Fibroblast of lung (primary cell): ENCODE results near the gene CRYAA. TPM values are rescaled to one million over a fixed set of nuclear protein-coding genes. Genes with fewer than 3 reads are reported as not detected.

ENCODE experiments used
- DNase-seq, 2 donors: peaks; one replicate each; pipeline versions ENCODE4 v3.0.0 to v3.0.0-alpha.2; 2010; ENCODE audit warnings: low read depth in 2 of 2
- H2AFZ ChIP-seq: 2 replicates; pipeline ENCODE4 v1.5.1; 2012; ENCODE audit warnings: low read length, control low read depth, inconsistent platforms
- H3K27ac ChIP-seq: 2 replicates; pipeline ENCODE4 v1.5.1; 2011; ENCODE audit warnings: low read length, control low read depth; ENCODE audit not compliant: insufficient read depth
- H3K27me3 ChIP-seq: 2 replicates; pipeline ENCODE4 v1.5.1; 2011; ENCODE audit warnings: mild to moderate bottlenecking, low read length; ENCODE audit not compliant: control insufficient read depth, insufficient read depth
- H3K36me3 ChIP-seq: 2 replicates; pipeline ENCODE4 v1.5.1; 2011; ENCODE audit warnings: low read length; ENCODE audit not compliant: control insufficient read depth, insufficient read depth
- H3K4me1 ChIP-seq: 2 replicates; pipeline ENCODE4 v1.5.1; 2011; ENCODE audit warnings: low read length; ENCODE audit not compliant: control insufficient read depth, insufficient read depth; ENCODE audit errors: extremely low read depth
- H3K4me2 ChIP-seq: 2 replicates; pipeline ENCODE4 v1.5.1; 2011; ENCODE audit warnings: low read length, control low read depth; ENCODE audit not compliant: insufficient read depth; ENCODE audit errors: extremely low read depth
- H3K4me3 ChIP-seq, 4 experiments: fragments of 200-600 bp in 1 of 4; sonication (generic) in 1 of 4; replicated peaks in 1 of 4; 2 replicates each; pipeline ENCODE4 v1.5.1; 2011 to 2016; ENCODE audit warnings: low read length in 4 of 4, low read depth in 3 of 4, mild to moderate bottlenecking in 3 of 4, control low read depth in 2 of 4, inconsistent platforms in 1 of 4, mixed read lengths in 1 of 4; ENCODE audit not compliant: insufficient read depth in 1 of 4; ENCODE audit errors: control extremely low read depth in 1 of 4
- H3K79me2 ChIP-seq: 2 replicates; pipeline ENCODE4 v1.5.1; 2012; ENCODE audit warnings: mild to moderate bottlenecking, low read length, inconsistent platforms; ENCODE audit not compliant: control insufficient read depth, insufficient read depth
- H3K9ac ChIP-seq: 2 replicates; pipeline ENCODE4 v1.5.1; 2011; ENCODE audit warnings: mild to moderate bottlenecking, low read length, control low read depth; ENCODE audit not compliant: insufficient read depth
- H3K9me3 ChIP-seq: 2 replicates; pipeline ENCODE4 v1.5.1; 2012; ENCODE audit warnings: low read depth, low read length; ENCODE audit not compliant: control insufficient read depth, insufficient read depth
- H4K20me1 ChIP-seq: 2 replicates; pipeline ENCODE4 v1.5.1; 2011; ENCODE audit warnings: low read length; ENCODE audit not compliant: control insufficient read depth, insufficient read depth; ENCODE audit errors: extremely low read depth
- CTCF ChIP-seq, 2 donors: IDR thresholded peaks in 1 of 2; conservative IDR thresholded peaks in 1 of 2; 1 replicate in 1 of 2; 2 replicates in 1 of 2; pipeline ENCODE4 v1.5.1; 2011 to 2012; ENCODE audit warnings: low read length in 2 of 2, control low read depth in 1 of 2, inconsistent platforms in 1 of 2, low read depth in 1 of 2, mild to moderate bottlenecking in 1 of 2
- EZH2 ChIP-seq: IDR thresholded peaks from 2 replicates; pipeline ENCODE4 v1.5.1; 2012; ENCODE audit warnings: low read length, control low read depth, mild to moderate bottlenecking; ENCODE audit errors: missing control alignments
- polyA plus RNA-seq, 2 donors: library from polyadenylated mRNA; depleted of rRNA in 1 of 2; stranded (reverse) in 1 of 2; unstranded in 1 of 2; fragments of >200 nt; gene quantifications; 2 replicates each; pipeline ENCODE4 v1.2.1, GENCODE V29; 2011 to 2012; ENCODE audit warnings: missing spikeins in 1 of 2
- total RNA-seq: library from RNA; depleted of rRNA; stranded (reverse); fragments of >200 nt; gene quantifications from 2 replicates; pipeline ENCODE4 v1.2.1, GENCODE V29; 2014

The CRYAA gene
- total and polyA plus RNA-seq, 2 donors (not counting 1 experiment from before 2014, with no cell fraction given), result not detected

- TF ChIP-seq EZH2, result no peak
- TF ChIP-seq CTCF (conservative IDR thresholded peaks at IDR 0.05 in 1 of 2, IDR thresholded peaks at IDR 0.05 in 1 of 2; ENCODE audit: low read depth in 1 of 2, low read length in 2 of 2), result no peak
- H3K27me3 ChIP-seq, result no peaks in the 10 kb centered on the region
- no peaks in the 10 kb centered on the region for H3K36me3 ChIP-seq
- no peaks in the 10 kb centered on the region for H4K20me1 ChIP-seq
- no peak for DNase-seq
- H3K4me1 ChIP-seq, result peaks cover 10% of the 10 kb centered on the region
- no peak overlapping the region for H3K27ac ChIP-seq
- H3K9ac ChIP-seq, result no peak overlapping the region
- no peak overlapping the region for H2AFZ ChIP-seq
- no peak overlapping the region for H3K4me3 ChIP-seq
- H3K9me3 ChIP-seq, result no peaks in the 10 kb centered on the region
- H3K4me2 ChIP-seq, result no peak overlapping the region
- H3K79me2 ChIP-seq, result no peaks in the 10 kb centered on the region
Observed at GRCh38 chr21:43195121-43196021, 26.6 kb downstream of the CRYAA start.

GRCh38 chr21:43196826-43197225 is 28.0 kb downstream of the CRYAA start:
- DNase-seq, result no peak
- H2AFZ ChIP-seq, result no peak overlapping the region
- H3K27me3 ChIP-seq, result no peaks in the 10 kb centered on the region
- no peaks in the 10 kb centered on the region for H4K20me1 ChIP-seq
- H3K9me3 ChIP-seq, result no peaks in the 10 kb centered on the region
- no peaks in the 10 kb centered on the region for H3K36me3 ChIP-seq
- peaks cover 10% of the 10 kb centered on the region for H3K4me1 ChIP-seq
- no peak overlapping the region for H3K4me2 ChIP-seq
- no peak for TF ChIP-seq EZH2
- no peak for TF ChIP-seq CTCF (conservative IDR thresholded peaks at IDR 0.05 in 1 of 2, IDR thresholded peaks at IDR 0.05 in 1 of 2; ENCODE audit: low read depth in 1 of 2, low read length in 2 of 2)
- no peak overlapping the region for H3K4me3 ChIP-seq
- no peak overlapping the region for H3K9ac ChIP-seq
- no peak overlapping the region for H3K27ac ChIP-seq
- H3K79me2 ChIP-seq, result no peaks in the 10 kb centered on the region

GRCh38 chr21:43198376-43198775 is 29.6 kb downstream of the CRYAA start:
- no peak for DNase-seq
- no peak overlapping the region for H3K4me2 ChIP-seq

More at GRCh38 chr21:43198376-43198775, 29.6 kb downstream of the CRYAA start:
- TF ChIP-seq CTCF (conservative IDR thresholded peaks at IDR 0.05 in 1 of 2, IDR thresholded peaks at IDR 0.05 in 1 of 2; ENCODE audit: low read depth in 1 of 2, low read length in 2 of 2) (no peak), EZH2 (no peak)
- H3K9ac ChIP-seq, result no peak overlapping the region
- H3K27ac ChIP-seq, result no peak overlapping the region
- no peaks in the 10 kb centered on the region for H4K20me1 ChIP-seq
- no peak overlapping the region for H2AFZ ChIP-seq
- H3K4me3 ChIP-seq, result no peak overlapping the region
- H3K27me3 ChIP-seq, result no peaks in the 10 kb centered on the region
- H3K9me3 ChIP-seq, result no peaks in the 10 kb centered on the region
- H3K36me3 ChIP-seq, result no peaks in the 10 kb centered on the region
- no peaks in the 10 kb centered on the region for H3K79me2 ChIP-seq
- H3K4me1 ChIP-seq, result peaks cover 9% of the 10 kb centered on the region
